Thyroid gland (tissue), 4 donors: Measurements from ENCODE around the gene ZKSCAN1.

ENCODE experiments used
- CTCF ChIP-seq, 6 experiments: fragments of 200-600 bp in 3 of 6; fragments of 450-650 bp in 3 of 6; sonication (generic) in 3 of 6; IDR thresholded peaks; one replicate each; pipeline ENCODE4 v1.5.1; 2016 to 2019; ENCODE audit warnings: antibody characterized with exemption in 6 of 6, mild to moderate bottlenecking in 2 of 6, inconsistent platforms in 1 of 6, moderate library complexity in 1 of 6
- POLR2A ChIP-seq, 2 donors: fragments of 450-650 bp; IDR thresholded peaks; one replicate each; pipeline ENCODE4 v1.6.1; 2017; ENCODE audit warnings: antibody characterized with exemption in 2 of 2, mild to moderate bottlenecking in 2 of 2, moderate library complexity in 1 of 2

GRCh38 chr7:100087055-100087750 is 71.8 kb downstream of the ZKSCAN1 start:
- TF ChIP-seq CTCF (IDR thresholded peaks at IDR 0.05) (no peak), POLR2A (IDR thresholded peaks at IDR 0.05) (no peak)
